ENCODE results near the gene CYP2C8. TPM values are rescaled to one million over a fixed set of nuclear protein-coding genes. Genes with fewer than 3 reads are reported as not detected.

CYP2C8 gene
- total and polyA plus RNA-seq, 4 donors, result 1.8 to 7.0 (median 4.4) TPM

DNA sequence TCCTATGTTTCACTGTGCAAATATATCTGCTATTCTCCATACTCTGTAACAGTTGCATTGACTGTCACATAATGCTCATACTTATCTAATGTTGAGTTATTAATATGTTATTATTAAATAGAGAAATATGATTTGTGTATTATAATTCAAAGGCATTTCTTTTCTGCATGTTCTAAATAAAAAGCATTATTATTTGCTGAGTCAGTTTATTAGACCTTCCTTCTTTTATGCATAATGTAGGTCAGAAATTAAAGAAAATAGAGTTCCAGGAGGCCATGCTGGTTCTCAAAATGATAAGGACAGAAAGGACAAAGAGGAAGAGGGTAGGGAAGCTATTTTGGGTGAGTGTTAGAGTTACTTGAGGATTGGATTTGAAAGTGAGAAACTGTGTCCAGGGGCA, 80.1 kb downstream of the CYP2C8 start:
- H3K27me3 ChIP-seq (ENCODE audit: control insufficient read depth, insufficient read depth, low read length), result no peaks in the 10 kb centered on the region
- peaks cover 6% of the 10 kb centered on the region for H3K9me3 ChIP-seq (ENCODE audit: control insufficient read depth, insufficient read depth, low read length)
- DNase-seq (ENCODE audit: low read depth in 4 of 6, low spot score in 6 of 6), result no peak
- H3K4me3 ChIP-seq (ENCODE audit: low read depth, low read length), result no peak overlapping the region
- no peak overlapping the region for H3K27ac ChIP-seq (ENCODE audit: low read depth, low read length)
- H3K36me3 ChIP-seq (ENCODE audit: control insufficient read depth, insufficient read depth, low read length), result no peaks in the 10 kb centered on the region
- no peaks in the 10 kb centered on the region for H3K4me1 ChIP-seq (ENCODE audit: control insufficient read depth, insufficient read depth, low read length)

Small RNAs within 50 kb of the gene (small RNA-seq; reads per million reads assigned to genes)
- not detected for gene CYP2C60P (ENCODE audit: low replicate concordance)

Other genes starting within 250 kb of the CYP2C8 start
- gene CYP2C9, start 130.8 kb downstream of the CYP2C8 start, total RNA-seq, result not detected
- gene CYP2C9, start 130.8 kb downstream of the CYP2C8 start, polyA plus RNA-seq (ENCODE audit: insufficient read length in 2 of 2), result under 1 TPM in 1 of 2 donors, not detected in 1; 0.18 TPM
- not detected for gene ACSM6, start 124.7 kb upstream of the CYP2C8 start, total RNA-seq
- under 1 TPM; 0.14 to 0.15 TPM for gene ACSM6, start 124.7 kb upstream of the CYP2C8 start, polyA plus RNA-seq (ENCODE audit: insufficient read length in 2 of 2)
- gene PDLIM1, start 221.5 kb upstream of the CYP2C8 start, total RNA-seq, result 1 to 10 TPM; 8.5 to 9.6 TPM
- gene PDLIM1, start 221.5 kb upstream of the CYP2C8 start, polyA plus RNA-seq (ENCODE audit: insufficient read length in 2 of 2), result 10 to 100 TPM; 31.2 to 33.0 TPM

All from spinal cord (tissue), 9 donors.